ENCODE data around the gene PFN1. TPM values are rescaled to one million over a fixed set of nuclear protein-coding genes. Genes with fewer than 3 reads are reported as not detected.
A peak's percentile ranks its signal among the peaks of the same experiment; 100 is the strongest.
"Not testable (repeated sequence)": the region's sequence is repeated elsewhere in the genome, so short reads cannot be mapped to it uniquely, and the experiment has no call there.

Gene PFN1
- total RNA-seq, 1 donor from 2014 or later: 874 TPM

- TF ChIP-seq CTCF (IDR thresholded peaks at IDR 0.05; ENCODE audit: unreplicated experiment): no peak
- Mint-ChIP-seq H3K9me3 (ENCODE audit: unreplicated experiment) (no peaks in the 10 kb centered on the region), H3K27ac (ENCODE audit: unreplicated experiment) (peak overlapping the region; percentile 81), H3K4me1 (ENCODE audit: unreplicated experiment) (peaks cover 20% of the 10 kb centered on the region), H3K4me3 (ENCODE audit: unreplicated experiment) (peak overlapping the region; percentile 77), H3K27me3 (ENCODE audit: unreplicated experiment) (peaks cover 11% of the 10 kb centered on the region), H3K36me3 (ENCODE audit: low read depth, unreplicated experiment) (peaks cover 15% of the 10 kb centered on the region)
- peak; percentile 52 for DNase-seq (ENCODE audit: low spot score)
These were observed 14.0 kb downstream of the PFN1 start for GRCh38 chr17:4934173-4934979.

GRCh38 chr17:4933646-4934045 is 14.7 kb downstream of the PFN1 start:
- Mint-ChIP-seq H3K9me3 (ENCODE audit: unreplicated experiment) (no peaks in the 10 kb centered on the region), H3K36me3 (ENCODE audit: low read depth, unreplicated experiment) (peaks cover 19% of the 10 kb centered on the region), H3K27me3 (ENCODE audit: unreplicated experiment) (peaks cover 13% of the 10 kb centered on the region), H3K4me1 (ENCODE audit: unreplicated experiment) (peaks cover 19% of the 10 kb centered on the region), H3K4me3 (ENCODE audit: unreplicated experiment) (peak overlapping the region; percentile 70), H3K27ac (ENCODE audit: unreplicated experiment) (peak overlapping the region; percentile 81)
- TF ChIP-seq CTCF (IDR thresholded peaks at IDR 0.05; ENCODE audit: unreplicated experiment): no peak
- no peak for DNase-seq (ENCODE audit: low spot score)

- H3K4me1 Mint-ChIP-seq (ENCODE audit: unreplicated experiment): peaks cover 19% of the 10 kb centered on the region
- peaks cover 12% of the 10 kb centered on the region for H3K27me3 Mint-ChIP-seq (ENCODE audit: unreplicated experiment)
- DNase-seq (ENCODE audit: low spot score): no peak
- no peak overlapping the region for H3K4me3 Mint-ChIP-seq (ENCODE audit: unreplicated experiment)
- no peaks in the 10 kb centered on the region for H3K9me3 Mint-ChIP-seq (ENCODE audit: unreplicated experiment)
- peak overlapping the region; percentile 30 for H3K27ac Mint-ChIP-seq (ENCODE audit: unreplicated experiment)
- TF ChIP-seq CTCF (IDR thresholded peaks at IDR 0.05; ENCODE audit: unreplicated experiment): no peak
- H3K36me3 Mint-ChIP-seq (ENCODE audit: low read depth, unreplicated experiment): peaks cover 19% of the 10 kb centered on the region
These were observed 15.6 kb downstream of the PFN1 start for GRCh38 chr17:4932756-4933155.

- H3K27me3 Mint-ChIP-seq (ENCODE audit: unreplicated experiment): peaks cover 12% of the 10 kb centered on the region
- H3K9me3 Mint-ChIP-seq (ENCODE audit: unreplicated experiment): no peaks in the 10 kb centered on the region
- H3K4me3 Mint-ChIP-seq (ENCODE audit: unreplicated experiment): peak within 1 kb of the TSS; percentile 13
- DNase-seq (ENCODE audit: low spot score): no peak
- H3K27ac Mint-ChIP-seq (ENCODE audit: unreplicated experiment): peak within 1 kb of the TSS; percentile 30
- H3K36me3 Mint-ChIP-seq (ENCODE audit: low read depth, unreplicated experiment): peaks cover 23% of the 10 kb centered on the region
- peaks cover 19% of the 10 kb centered on the region for H3K4me1 Mint-ChIP-seq (ENCODE audit: unreplicated experiment)
- no peak for TF ChIP-seq CTCF (IDR thresholded peaks at IDR 0.05; ENCODE audit: unreplicated experiment)
These were observed 16.4 kb downstream of the PFN1 start, which contains the start of gene GP1BA for GRCh38 chr17:4931963-4932362. TSS of gene GP1BA (plus strand) at chr17:4932277. CDS start at chr17:4932605, 328 bp downstream.

- Mint-ChIP-seq H3K36me3 (ENCODE audit: low read depth, unreplicated experiment) (peaks cover 23% of the 10 kb centered on the region), H3K27ac (ENCODE audit: unreplicated experiment) (no peak overlapping the region)
- TF ChIP-seq CTCF (IDR thresholded peaks at IDR 0.05; ENCODE audit: unreplicated experiment): no peak
These were observed 19.4 kb downstream of the PFN1 start for GRCh38 chr17:4928881-4929280.

GRCh38 chr17:4926577-4927335 is 21.6 kb downstream of the PFN1 start:
- Mint-ChIP-seq H3K4me3 (ENCODE audit: unreplicated experiment) (peak overlapping the region; percentile 3), H3K36me3 (ENCODE audit: low read depth, unreplicated experiment) (peaks cover 23% of the 10 kb centered on the region)
- not testable (repeated sequence) for H3K9me3 Mint-ChIP-seq (ENCODE audit: unreplicated experiment); H3K27me3 Mint-ChIP-seq (ENCODE audit: unreplicated experiment); H3K4me1 Mint-ChIP-seq (ENCODE audit: unreplicated experiment); DNase-seq (ENCODE audit: low spot score); H3K27ac Mint-ChIP-seq (ENCODE audit: unreplicated experiment)

More at GRCh38 chr17:4928881-4929280, 19.4 kb downstream of the PFN1 start:
- Mint-ChIP-seq H3K9me3 (ENCODE audit: unreplicated experiment) (no peaks in the 10 kb centered on the region), H3K4me3 (ENCODE audit: unreplicated experiment) (peak overlapping the region; percentile 65), H3K4me1 (ENCODE audit: unreplicated experiment) (peaks cover 10% of the 10 kb centered on the region), H3K27me3 (ENCODE audit: unreplicated experiment) (peaks cover 6% of the 10 kb centered on the region)
- DNase-seq (ENCODE audit: low spot score): no peak

All from endothelial cell (in vitro differentiated cells).